GM10266 (cell line): Measurements from ENCODE around the gene MED26.
A peak's percentile ranks its signal among the peaks of the same experiment; 100 is the strongest.

Experiments
- DNase-seq: peaks from one replicate; pipeline ENCODE4 v3.0.0; 2012; ENCODE audit errors: extremely low spot score
- CTCF ChIP-seq: IDR thresholded peaks from 2 replicates; pipeline ENCODE4 v1.5.1; 2012; ENCODE audit warnings: mild to moderate bottlenecking, low read depth; ENCODE audit not compliant: control insufficient read depth, insufficient read depth; ENCODE audit errors: missing control alignments

MED26 gene

GRCh38 chr19:16542045-16542909 is 85.7 kb downstream of the MED26 start, which contains the start of gene CHERP:
Gene CHERP (minus strand): TSS chr19:16542437. CDS start chr19:16542378, 59 bp downstream.
- peak; percentile 98 for DNase-seq
- no peak for TF ChIP-seq CTCF

- DNase-seq: peak; percentile 25
- no peak for TF ChIP-seq CTCF
These were observed 86.4 kb downstream of the MED26 start for GRCh38 chr19:16541526-16542044.

- DNase-seq: no peak
- TF ChIP-seq CTCF: no peak
These were observed 87.1 kb downstream of the MED26 start for GRCh38 chr19:16540948-16541347.

GRCh38 chr19:16537111-16537510 is 90.9 kb downstream of the MED26 start:
- no peak for DNase-seq
- TF ChIP-seq CTCF: no peak

GRCh38 chr19:16536130-16536529 is 91.9 kb downstream of the MED26 start:
- no peak for DNase-seq
- TF ChIP-seq CTCF: no peak

GRCh38 chr19:16535381-16535780 is 92.6 kb downstream of the MED26 start:
- no peak for DNase-seq
- no peak for TF ChIP-seq CTCF

GRCh38 chr19:16532440-16533234 is 95.4 kb downstream of the MED26 start:
- DNase-seq: peak; percentile 21
- no peak for TF ChIP-seq CTCF
